ENCODE results near the gene NRIP3.

GRCh38 chr11:9025101-9025850 lies 21.5 kb upstream of the NRIP3 start:
- TF ChIP-seq CTCF (conservative IDR thresholded peaks at IDR 0.05; ENCODE audit: low read depth, low read length) (no peak), EZH2phosphoT487 (IDR thresholded peaks at IDR 0.05; ENCODE audit: borderline replicate concordance, low read length) (no peak), EZH2 (IDR thresholded peaks at IDR 0.05; ENCODE audit: low read length, unreplicated experiment) (no peak)

Measured in PC-3 (cell line).